RCC 7860 (cell line): Measurements from ENCODE around the gene RNF149.
"Not testable (repeated sequence)": the region's sequence is repeated elsewhere in the genome, so short reads cannot be mapped to it uniquely, and the experiment has no call there.

Source experiments
- DNase-seq: peaks from one replicate; pipeline ENCODE4 v3.0.0-alpha.2; 2015; ENCODE audit warnings: low spot score
- FAIRE-seq: peaks from 2 replicates; lab custom pipeline; 2012; peaks lifted over from hg19 to GRCh38; lab: Jason Lieb, UNC

The RNF149 gene, protein sequence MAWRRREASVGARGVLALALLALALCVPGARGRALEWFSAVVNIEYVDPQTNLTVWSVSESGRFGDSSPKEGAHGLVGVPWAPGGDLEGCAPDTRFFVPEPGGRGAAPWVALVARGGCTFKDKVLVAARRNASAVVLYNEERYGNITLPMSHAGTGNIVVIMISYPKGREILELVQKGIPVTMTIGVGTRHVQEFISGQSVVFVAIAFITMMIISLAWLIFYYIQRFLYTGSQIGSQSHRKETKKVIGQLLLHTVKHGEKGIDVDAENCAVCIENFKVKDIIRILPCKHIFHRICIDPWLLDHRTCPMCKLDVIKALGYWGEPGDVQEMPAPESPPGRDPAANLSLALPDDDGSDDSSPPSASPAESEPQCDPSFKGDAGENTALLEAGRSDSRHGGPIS

GRCh38 chr2:101308432-101309210, at the start of gene RNF149:
RNF149 (minus strand) TSS chr2:101308701; CDS start chr2:101308588, 113 bp downstream.
- FAIRE-seq (no peak), DNase-seq (peak; percentile 81)

DNA sequence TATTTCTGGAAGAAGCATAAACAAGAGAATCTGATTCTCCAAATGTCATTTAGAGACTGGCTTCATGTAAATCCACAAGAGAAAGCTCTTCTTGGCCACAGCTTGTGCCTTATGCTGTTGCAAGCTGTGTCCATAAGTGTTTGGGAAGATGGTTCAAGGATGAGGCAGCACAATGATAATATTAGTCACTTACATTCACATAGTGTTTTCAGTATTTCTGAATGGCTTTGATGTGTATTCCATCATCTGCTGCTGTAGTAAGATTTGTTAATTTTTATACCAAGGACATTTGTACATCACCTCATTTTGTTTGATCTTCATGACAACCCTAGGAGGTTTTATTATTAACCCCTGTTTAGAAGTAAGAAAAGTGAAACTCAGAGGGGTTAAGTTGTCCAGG, 48.9 kb upstream of the RNF149 start:
- FAIRE-seq (peak; percentile 87), DNase-seq (peak; percentile 80)

- DNase-seq, result no peak
These were observed 48.0 kb upstream of the RNF149 start for GRCh38 chr2:101356521-101356920.

GRCh38 chr2:101356055-101356454, 47.6 kb upstream of the RNF149 start:
- DNase-seq, result no peak
- no peak for FAIRE-seq

More at GRCh38 chr2:101356521-101356920, 48.0 kb upstream of the RNF149 start:
- FAIRE-seq, result no peak

DNA sequence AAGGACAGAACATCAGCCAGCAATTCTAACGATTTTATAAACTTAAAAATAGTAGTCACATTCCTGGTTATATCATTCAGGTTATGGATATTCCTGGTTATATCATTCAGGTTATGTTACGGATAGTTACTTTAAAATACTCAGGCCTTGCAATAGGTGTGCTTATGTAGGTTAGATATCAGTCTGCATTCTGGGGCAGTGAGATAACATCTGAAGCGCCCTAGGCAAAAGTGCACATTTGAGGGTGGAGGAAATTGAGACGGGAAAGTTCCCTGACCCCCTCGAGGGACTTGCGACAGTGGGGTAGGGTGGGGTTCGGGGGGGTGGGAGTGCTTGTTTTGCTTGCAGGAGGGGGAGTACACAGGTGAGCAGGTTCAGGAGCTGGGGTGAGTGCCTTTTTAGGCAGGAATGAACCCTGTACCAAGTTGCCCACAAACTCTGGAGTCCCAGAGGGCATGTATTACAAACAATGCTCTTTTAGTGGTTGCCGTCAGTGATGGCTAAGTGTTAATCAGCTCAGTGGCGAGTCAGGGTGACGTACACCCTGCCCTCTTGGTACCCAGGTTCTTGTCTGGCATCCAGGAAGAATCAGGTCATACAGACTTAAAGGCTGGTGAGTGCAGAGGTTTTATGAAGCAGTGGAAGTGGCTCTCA, 47.0 kb upstream of the RNF149 start:
- FAIRE-seq, result no peak

DNA sequence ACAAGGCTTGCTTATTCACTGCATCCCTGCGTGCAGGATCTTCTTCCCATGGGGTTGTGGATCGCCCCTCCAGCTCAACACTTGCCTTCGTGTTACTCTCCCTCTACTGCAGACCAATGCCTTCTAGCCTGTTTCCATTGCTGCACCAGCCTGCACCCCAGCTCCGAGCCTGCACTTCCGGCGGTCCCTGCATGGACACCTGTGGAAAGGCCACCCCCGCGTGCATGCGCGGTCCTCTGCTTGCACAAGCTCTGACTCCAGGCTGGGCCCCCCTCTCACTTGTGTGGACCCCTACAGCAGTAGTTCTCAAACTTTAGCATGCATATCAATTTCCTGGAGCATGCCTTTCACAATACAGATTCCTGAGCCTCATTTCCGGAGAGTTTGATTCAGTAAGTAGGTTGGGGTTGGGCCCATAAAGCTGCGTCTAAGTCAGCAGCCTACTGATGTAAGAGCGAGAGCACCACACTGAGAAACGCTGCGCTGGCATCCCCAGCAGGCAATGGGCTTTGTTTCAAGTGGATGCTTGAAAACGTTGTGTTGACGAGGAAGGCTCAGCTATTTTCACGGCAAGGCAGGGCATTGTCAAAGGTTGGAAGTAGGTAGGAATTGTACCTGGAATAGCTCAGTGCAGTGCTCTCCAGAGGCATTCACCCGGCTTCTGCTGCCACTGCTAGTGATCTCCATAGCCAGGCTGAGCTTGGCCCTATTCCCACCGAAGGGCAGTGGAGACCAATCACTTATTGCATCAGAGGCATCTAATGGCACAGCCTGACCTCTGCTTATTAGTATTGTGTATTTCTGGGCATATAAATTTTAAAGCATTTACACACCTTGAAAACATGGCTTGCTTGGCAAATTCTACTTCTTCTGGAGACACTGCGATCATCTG, 46.2 kb upstream of the RNF149 start:
- FAIRE-seq, result no peak
- no peak for DNase-seq

More for the DNA sequence above, 47.0 kb upstream of the RNF149 start:
- DNase-seq, result no peak

DNA sequence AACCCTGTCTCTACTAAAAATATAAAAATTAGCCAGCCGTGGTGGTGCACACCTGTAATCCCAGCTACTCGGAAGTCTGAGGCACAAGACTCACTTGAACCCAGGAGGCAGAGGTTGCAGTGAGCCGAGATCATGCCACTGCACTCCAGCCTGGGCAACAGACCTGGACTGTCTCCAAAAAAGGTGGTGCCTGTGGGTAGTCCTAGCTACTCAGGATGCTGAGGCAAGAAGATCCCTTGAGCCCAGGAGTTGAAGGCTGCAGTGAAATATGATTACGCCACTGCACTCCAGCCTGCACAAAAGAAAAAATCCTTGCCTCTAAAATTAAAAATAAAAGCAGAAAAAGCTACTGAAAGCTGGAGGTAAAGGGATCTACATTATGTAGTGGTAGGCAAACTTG, 44.1 kb upstream of the RNF149 start:
- FAIRE-seq, DNase-seq: not testable (repeated sequence)

DNA sequence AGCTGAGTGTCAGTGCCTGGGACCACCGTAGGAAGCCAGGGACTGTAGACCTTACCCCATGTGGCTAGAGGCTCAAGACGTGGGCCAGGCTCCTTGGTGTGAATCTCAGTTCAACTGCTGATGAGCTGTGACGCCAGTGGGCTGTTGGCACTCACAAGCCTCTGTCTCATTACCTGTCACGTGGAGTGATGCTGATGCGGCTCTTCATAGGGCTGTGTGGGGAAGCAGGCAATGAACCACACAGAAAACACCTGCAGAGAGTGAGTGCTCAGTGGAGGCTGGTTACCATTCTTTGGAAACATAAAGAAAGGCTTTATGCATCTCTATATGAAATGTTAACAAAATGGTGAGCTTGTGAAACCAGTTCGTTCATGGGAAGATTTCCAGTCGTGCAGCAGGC, 42.7 kb upstream of the RNF149 start:
- FAIRE-seq, result no peak
- DNase-seq, result no peak

GRCh38 chr2:101349893-101350662, 41.6 kb upstream of the RNF149 start:
- no peak for FAIRE-seq
- DNase-seq, result peak; percentile 8

DNA sequence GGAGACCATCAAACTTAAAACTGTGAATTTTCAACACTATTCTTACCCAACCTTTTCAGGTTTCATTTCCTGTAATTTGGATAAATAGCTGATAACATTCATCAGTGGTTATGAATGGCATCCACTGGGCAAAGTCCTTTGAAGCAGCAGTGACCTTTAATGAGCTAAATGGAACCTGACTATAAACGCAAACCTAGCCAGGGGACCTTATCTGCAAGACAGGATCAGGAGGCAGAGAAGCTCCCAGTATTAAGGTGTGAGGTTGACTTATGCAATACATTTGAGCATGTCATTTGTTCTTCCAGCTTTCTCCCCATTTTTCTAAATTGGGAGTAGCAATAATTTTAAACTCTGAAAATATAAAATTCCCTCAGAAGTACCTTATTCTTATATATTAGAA, 40.4 kb upstream of the RNF149 start:
- no peak for DNase-seq
- FAIRE-seq, result no peak

GRCh38 chr2:101346909-101347308, 38.4 kb upstream of the RNF149 start:
- no peak for DNase-seq
- FAIRE-seq, result no peak

DNA sequence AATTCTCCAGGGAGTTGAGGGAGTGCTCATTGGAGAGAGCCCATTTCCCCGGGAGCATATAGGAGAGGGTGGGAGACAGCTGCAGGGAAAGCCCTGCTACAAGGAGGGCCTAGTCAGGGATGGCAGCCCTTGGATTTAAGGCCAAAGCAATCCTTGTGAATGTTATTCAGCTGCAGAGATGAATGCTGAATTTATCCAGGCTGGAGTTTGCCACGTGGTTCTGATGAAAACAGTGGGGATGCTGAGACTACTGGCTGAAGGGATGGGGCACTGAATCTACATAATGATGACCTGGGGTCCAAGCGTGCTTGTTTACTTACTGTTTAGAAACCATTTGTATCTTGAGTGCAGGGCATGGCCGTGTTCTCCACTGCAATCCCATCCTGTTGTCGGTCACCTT, 35.6 kb upstream of the RNF149 start:
- FAIRE-seq (no peak), DNase-seq (no peak)

GRCh38 chr2:101342625-101343008, 34.1 kb upstream of the RNF149 start:
- FAIRE-seq, result no peak

DNA sequence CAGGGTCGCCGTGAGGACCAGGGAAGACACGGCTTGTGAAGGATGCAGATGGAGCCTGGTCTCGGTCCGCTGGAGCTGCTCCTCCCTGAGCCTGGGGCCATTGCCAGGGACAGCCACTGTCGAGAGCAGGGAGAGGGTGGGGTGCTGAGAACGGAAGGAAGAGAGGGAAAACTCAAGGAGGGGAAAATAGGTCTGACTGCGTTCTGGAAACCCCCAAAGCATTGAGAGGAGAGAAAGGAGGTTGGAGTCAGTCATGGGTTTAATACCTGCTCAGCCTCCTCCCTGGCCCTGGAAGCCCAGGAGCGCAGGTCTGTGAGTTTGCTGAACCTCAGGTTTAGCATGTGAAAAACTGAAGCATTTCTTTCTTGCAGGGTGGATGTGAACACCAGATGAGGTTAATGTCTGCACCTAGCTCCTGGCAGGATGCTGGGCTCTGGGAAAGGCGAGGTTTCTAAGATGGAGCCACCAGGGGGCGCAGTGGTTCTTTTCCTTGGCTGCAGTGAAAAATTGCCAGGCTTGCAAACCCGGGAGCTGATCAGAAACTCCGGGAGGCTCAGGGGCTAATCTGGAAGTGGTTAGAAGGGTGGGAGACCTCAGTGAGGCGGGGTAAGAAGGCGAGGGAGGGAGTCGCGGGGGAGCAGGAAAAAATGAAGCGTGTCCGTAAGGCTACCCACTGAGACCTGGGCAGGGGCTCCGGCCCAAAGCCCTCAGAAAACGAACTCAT, 33.6 kb upstream of the RNF149 start:
- no peak for FAIRE-seq
- DNase-seq, result peak; percentile 56

More at GRCh38 chr2:101342625-101343008, 34.1 kb upstream of the RNF149 start:
- no peak for DNase-seq

DNA sequence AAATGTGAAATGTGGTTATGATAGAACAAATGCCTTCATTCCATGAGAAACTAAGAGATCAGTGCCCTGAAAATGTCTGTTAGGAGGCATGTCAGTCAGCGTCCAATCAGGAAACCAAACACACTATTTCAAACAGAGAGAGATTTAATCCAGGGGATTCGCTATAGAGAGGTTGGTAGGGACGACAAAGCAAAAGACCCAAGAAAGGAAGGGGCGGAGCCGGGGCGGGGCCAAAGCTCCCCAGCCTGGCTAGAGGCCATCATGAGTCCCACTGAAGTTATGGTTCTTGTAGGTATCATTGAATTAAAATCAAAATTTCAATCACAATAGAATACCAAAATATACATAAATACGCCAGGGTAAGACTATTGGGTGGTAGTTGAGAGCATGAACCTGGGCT, 32.9 kb upstream of the RNF149 start:
- DNase-seq (no peak), FAIRE-seq (no peak)

DNA sequence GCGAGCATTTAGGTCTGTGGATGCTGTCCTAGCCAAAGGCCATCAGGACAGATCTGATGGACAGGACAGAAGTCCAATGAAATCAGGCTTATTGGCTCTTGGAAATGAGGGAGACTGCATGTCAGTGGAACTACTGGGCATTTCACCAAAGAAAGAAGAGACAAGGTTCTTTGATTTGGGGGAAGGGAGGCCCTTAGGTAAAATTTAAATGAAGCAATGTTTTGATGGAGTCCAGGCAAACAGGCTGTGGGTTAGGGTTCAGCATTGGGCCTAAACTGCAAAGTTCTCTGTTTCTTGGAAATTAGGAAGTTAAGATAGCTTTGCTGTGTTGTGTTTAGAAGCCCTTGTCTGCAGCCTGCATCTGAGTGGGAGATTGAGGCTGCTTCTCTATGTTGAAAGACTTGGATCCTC, 31.6 kb upstream of the RNF149 start:
- no peak for FAIRE-seq
- DNase-seq, result no peak

- DNase-seq (no peak), FAIRE-seq (no peak)
These were observed 30.9 kb upstream of the RNF149 start for GRCh38 chr2:101339266-101339880.

GRCh38 chr2:101337877-101338276, 29.4 kb upstream of the RNF149 start:
- FAIRE-seq (no peak), DNase-seq (no peak)
